ENCODE results near the gene NBPF8. TPM values are rescaled to one million over a fixed set of nuclear protein-coding genes. Genes with fewer than 3 reads are reported as not detected.
"Not testable (repeated sequence)": the region's sequence is repeated elsewhere in the genome, so short reads cannot be mapped to it uniquely, and the experiment has no call there.

Gene NBPF8
- 10 to 100 TPM; 32.2 to 33.4 TPM for total RNA-seq

DNA sequence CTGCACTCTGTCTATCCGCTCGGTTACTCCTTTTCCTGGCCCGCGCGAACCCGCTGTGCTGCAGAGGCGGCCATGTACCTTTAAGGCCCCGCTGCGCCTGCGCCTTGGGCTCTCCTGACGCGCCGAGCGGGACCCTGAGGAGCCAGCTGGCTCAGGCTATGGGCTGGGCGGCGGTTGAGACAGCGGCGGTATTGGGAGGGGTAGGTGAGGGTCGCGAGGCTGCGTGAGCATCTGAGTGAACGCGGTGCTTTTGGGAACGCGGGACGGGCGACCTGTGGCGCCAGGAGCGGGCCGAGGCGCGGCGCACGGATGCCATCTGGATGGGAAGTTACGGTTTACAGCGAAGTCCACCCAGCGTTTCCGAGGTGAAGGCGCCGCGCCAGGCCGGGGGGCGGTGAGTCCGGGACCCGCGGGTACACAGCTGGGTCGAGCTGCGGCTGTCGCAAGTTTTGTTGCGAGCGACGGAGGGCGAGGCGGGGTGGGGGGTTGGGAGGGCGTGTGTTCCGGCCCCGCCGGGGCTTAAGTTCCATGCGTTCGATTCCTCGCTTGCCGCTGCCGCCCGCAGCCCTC lies at the start of gene NBPF8:
TSS of gene NBPF8 (plus strand) at position 125 of the 570 bp plus-strand sequence. CDS start 21,488 bp downstream, outside the sequence.
- not testable (repeated sequence) for H3K27me3 Mint-ChIP-seq; H3K9me3 Mint-ChIP-seq; H3K36me3 Mint-ChIP-seq (ENCODE audit: low read depth); H3K4me1 Mint-ChIP-seq
- ATAC-seq (replicated peaks): peak; percentile 97
- Mint-ChIP-seq H3K4me3 (peak within 1 kb of the TSS; percentile 90), H3K27ac (peak within 1 kb of the TSS; percentile 80)

GRCh38 chr1:120367709-120368108 lies 47.1 kb upstream of the NBPF8 start:
- H3K36me3 Mint-ChIP-seq (ENCODE audit: low read depth); H3K9me3 Mint-ChIP-seq; H3K4me1 Mint-ChIP-seq; H3K27ac Mint-ChIP-seq; H3K27me3 Mint-ChIP-seq; H3K4me3 Mint-ChIP-seq; ATAC-seq (replicated peaks): not testable (repeated sequence)

GRCh38 chr1:120386651-120387050 lies 28.2 kb upstream of the NBPF8 start:
- H3K4me3 Mint-ChIP-seq; H3K9me3 Mint-ChIP-seq; H3K27me3 Mint-ChIP-seq; H3K4me1 Mint-ChIP-seq; H3K36me3 Mint-ChIP-seq (ENCODE audit: low read depth); ATAC-seq (replicated peaks); H3K27ac Mint-ChIP-seq: not testable (repeated sequence)

DNA sequence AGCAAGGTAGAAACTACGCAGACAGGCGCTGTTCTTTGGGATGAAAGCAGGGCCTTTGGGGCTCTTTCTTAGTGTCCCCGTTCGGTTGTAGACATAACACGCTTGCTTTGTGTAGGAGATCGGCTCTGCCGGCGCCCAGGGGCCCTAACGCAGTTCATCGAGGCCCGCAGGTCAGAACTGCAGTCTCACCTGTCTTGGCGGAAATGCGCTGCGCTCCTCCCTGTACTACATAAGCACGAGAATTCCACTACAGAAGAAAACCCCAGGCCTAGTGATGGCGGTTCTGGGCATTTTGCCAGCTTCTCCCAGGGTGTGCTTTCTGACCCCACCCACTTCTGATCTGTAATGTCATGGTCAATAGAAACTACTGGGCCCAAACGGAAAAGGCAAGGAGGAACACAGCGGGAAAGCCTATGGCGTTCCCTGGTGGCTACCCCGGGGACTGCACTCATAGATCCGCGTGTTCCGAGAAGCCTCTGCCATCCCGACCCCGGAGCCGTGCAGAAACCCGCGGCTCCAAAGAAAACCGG lies 26.2 kb upstream of the NBPF8 start:
- H3K4me3 Mint-ChIP-seq; H3K27me3 Mint-ChIP-seq; H3K27ac Mint-ChIP-seq; H3K36me3 Mint-ChIP-seq (ENCODE audit: low read depth); H3K9me3 Mint-ChIP-seq; H3K4me1 Mint-ChIP-seq; ATAC-seq (replicated peaks): not testable (repeated sequence)

DNA sequence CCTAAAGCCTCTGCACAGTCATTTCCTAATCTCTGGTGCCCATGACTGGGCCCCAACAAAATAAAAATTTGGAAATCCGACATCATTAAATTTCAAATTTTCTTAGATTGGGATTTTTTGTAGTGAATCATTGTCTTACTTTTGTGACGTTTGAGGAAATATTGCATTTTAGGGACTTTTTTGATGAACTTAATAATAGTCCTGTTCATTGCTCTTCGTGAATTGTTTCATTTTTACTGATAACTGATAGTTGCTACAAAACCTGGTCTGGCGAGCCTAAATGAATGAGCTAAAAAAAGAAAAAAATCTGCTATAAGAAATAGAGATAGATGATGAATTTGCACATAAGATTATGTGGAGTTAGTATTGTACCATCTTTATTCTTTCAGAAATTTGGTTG lies 23.5 kb upstream of the NBPF8 start:
- H3K27ac Mint-ChIP-seq; ATAC-seq (replicated peaks); H3K36me3 Mint-ChIP-seq (ENCODE audit: low read depth); H3K27me3 Mint-ChIP-seq; H3K4me1 Mint-ChIP-seq; H3K9me3 Mint-ChIP-seq: not testable (repeated sequence)
- peak overlapping the region; percentile 37 for H3K4me3 Mint-ChIP-seq

DNA sequence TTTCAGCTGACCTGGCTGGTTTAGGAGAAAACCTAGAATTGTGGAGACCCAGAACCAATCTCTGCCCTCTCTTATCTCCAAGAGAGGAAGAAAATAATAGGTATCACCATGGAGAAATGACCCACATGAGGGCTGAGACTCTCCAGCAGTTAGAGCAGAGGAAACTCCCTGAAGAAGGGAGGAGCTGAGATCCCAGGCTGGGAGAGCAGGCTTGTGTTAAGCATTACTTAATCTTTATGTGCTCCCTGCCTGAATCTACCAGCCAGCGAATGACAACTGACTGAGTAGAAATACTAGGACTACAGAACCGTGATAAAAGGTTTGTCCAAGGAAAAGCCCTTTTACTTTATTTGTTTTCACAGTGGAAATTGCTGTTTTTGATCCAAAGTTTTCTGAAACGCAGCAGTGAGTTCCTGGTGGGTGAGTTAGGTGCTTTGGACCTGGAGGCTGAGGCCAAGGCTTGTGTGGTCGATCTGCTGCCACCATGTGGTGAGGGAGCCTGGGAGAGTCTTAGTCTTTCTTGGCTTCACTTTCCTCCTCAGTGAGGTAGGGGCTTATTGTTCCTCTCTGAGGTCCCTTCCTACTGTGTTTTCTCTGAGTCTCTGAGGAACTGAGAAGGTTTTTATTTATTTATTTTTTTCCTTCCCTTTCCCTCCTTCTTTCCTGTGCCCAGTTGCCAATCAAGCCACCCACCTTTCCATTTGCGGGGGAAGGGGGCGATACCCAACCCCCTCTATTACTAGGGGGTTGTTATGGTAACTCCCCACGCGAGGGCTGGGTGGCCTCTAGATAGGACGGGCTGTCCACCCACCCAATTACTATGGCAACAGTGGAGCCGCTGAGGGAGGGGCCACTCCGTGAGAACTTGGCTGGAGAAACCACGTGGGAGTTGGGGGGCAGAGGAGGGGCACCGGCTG lies 21.3 kb upstream of the NBPF8 start:
- not testable (repeated sequence) for H3K9me3 Mint-ChIP-seq; ATAC-seq (replicated peaks); H3K27ac Mint-ChIP-seq; H3K4me1 Mint-ChIP-seq; H3K36me3 Mint-ChIP-seq (ENCODE audit: low read depth); H3K4me3 Mint-ChIP-seq; H3K27me3 Mint-ChIP-seq

- not testable (repeated sequence) for ATAC-seq (replicated peaks); H3K4me3 Mint-ChIP-seq; H3K36me3 Mint-ChIP-seq (ENCODE audit: low read depth); H3K9me3 Mint-ChIP-seq; H3K27me3 Mint-ChIP-seq; H3K4me1 Mint-ChIP-seq; H3K27ac Mint-ChIP-seq
Observed at GRCh38 chr1:120405348-120405747, 9.5 kb upstream of the NBPF8 start.

DNA sequence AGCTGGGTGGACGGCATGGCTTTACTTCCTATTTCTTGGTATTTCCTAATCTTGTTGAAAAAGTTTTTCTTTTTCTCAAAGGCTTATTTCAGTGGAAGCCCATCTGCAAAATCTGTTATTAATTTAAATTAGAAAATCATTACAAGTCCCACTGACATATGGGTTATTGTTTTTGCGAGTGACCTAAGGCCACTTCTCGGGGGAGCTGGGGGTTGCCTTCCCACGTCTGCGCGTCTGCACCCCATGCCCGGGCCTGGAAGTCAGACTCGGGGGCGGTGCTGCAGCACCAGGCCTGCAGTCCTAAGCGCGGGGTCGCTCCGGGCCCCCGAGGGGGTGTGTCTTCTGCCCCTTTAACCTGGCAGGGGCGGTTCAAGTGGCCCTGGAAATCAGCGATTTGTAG lies 384 bp upstream of the NBPF8 start:
- H3K4me3 Mint-ChIP-seq; H3K36me3 Mint-ChIP-seq (ENCODE audit: low read depth); H3K27me3 Mint-ChIP-seq; H3K4me1 Mint-ChIP-seq; H3K9me3 Mint-ChIP-seq; H3K27ac Mint-ChIP-seq; ATAC-seq (replicated peaks): not testable (repeated sequence)

GRCh38 chr1:120415492-120415961 lies 692 bp downstream of the NBPF8 start:
- H3K27ac Mint-ChIP-seq: peak overlapping the region; percentile 80
- H3K36me3 Mint-ChIP-seq (ENCODE audit: low read depth); H3K9me3 Mint-ChIP-seq; H3K27me3 Mint-ChIP-seq; H3K4me1 Mint-ChIP-seq: not testable (repeated sequence)
- peak overlapping the region; percentile 90 for H3K4me3 Mint-ChIP-seq
- ATAC-seq (replicated peaks): peak; percentile 73

- not testable (repeated sequence) for H3K27me3 Mint-ChIP-seq; H3K4me3 Mint-ChIP-seq; H3K4me1 Mint-ChIP-seq; H3K27ac Mint-ChIP-seq; H3K9me3 Mint-ChIP-seq; ATAC-seq (replicated peaks)
- H3K36me3 Mint-ChIP-seq (ENCODE audit: low read depth): peaks cover 15% of the 10 kb centered on the region
Observed at GRCh38 chr1:120425063-120425462, 10.2 kb downstream of the NBPF8 start.

GRCh38 chr1:120431626-120432025 lies 16.8 kb downstream of the NBPF8 start:
- H3K9me3 Mint-ChIP-seq; ATAC-seq (replicated peaks); H3K4me1 Mint-ChIP-seq; H3K27ac Mint-ChIP-seq; H3K27me3 Mint-ChIP-seq; H3K4me3 Mint-ChIP-seq: not testable (repeated sequence)
- H3K36me3 Mint-ChIP-seq (ENCODE audit: low read depth): peaks cover 17% of the 10 kb centered on the region

- H3K4me3 Mint-ChIP-seq; H3K36me3 Mint-ChIP-seq (ENCODE audit: low read depth); H3K27me3 Mint-ChIP-seq; ATAC-seq (replicated peaks); H3K9me3 Mint-ChIP-seq; H3K4me1 Mint-ChIP-seq; H3K27ac Mint-ChIP-seq: not testable (repeated sequence)
Observed at GRCh38 chr1:120433831-120434230, 19.0 kb downstream of the NBPF8 start.

- H3K4me1 Mint-ChIP-seq; H3K27ac Mint-ChIP-seq; H3K27me3 Mint-ChIP-seq; H3K9me3 Mint-ChIP-seq; ATAC-seq (replicated peaks); H3K4me3 Mint-ChIP-seq: not testable (repeated sequence)
- H3K36me3 Mint-ChIP-seq (ENCODE audit: low read depth): peaks cover 12% of the 10 kb centered on the region
Observed at GRCh38 chr1:120449124-120449523, 34.3 kb downstream of the NBPF8 start.

Measured in activated T-helper 17 cell treated with anti-CD3 and anti-CD28 coated beads, Interleukin-2, amount 50 U/mL, for 72 hours (primary cell).